BJ (cell line): ENCODE data around the gene PUS3. TPM values are rescaled to one million over a fixed set of nuclear protein-coding genes. Genes with fewer than 3 reads are reported as not detected.
"Not testable (repeated sequence)": the region's sequence is repeated elsewhere in the genome, so short reads cannot be mapped to it uniquely, and the experiment has no call there.

Experiments used
- CTCF ChIA-PET: fragments of 350-600 bp; formaldehyde crosslinking; extraction: SDS; loops from one replicate; lab custom pipeline; 2021; ENCODE audit warnings: antibody characterized with exemption, inconsistent platforms; lab: Yijun Ruan, JAX
- POLR2A ChIA-PET: fragments of 300-600 bp; sonication (Branson Sonifier 250); formaldehyde crosslinking; extraction: SDS; loops from one replicate; lab custom pipeline; 2021; ENCODE audit warnings: antibody characterized with exemption; lab: Charles Lee
- DNase-seq: peaks from one replicate; pipeline ENCODE4 v3.0.0-alpha.2; 2011; ENCODE audit warnings: low read depth
- H3K27me3 ChIP-seq: 2 replicates; pipeline ENCODE4 v1.6.0; 2011; ENCODE audit warnings: low read length; ENCODE audit not compliant: control insufficient read depth, insufficient read depth
- H3K36me3 ChIP-seq: 2 replicates; pipeline ENCODE4 v1.5.1; 2011; ENCODE audit warnings: low read length; ENCODE audit not compliant: control insufficient read depth, insufficient read depth
- H3K4me3 ChIP-seq: 2 replicates; pipeline ENCODE4 v1.5.1; 2011; ENCODE audit warnings: low read depth, mild to moderate bottlenecking, control low read depth, low read length
- CTCF ChIP-seq: IDR thresholded peaks from 2 replicates; pipeline ENCODE4 v1.5.1; 2011; ENCODE audit warnings: low read depth, mild to moderate bottlenecking, control low read depth, inconsistent platforms, low read length, moderate library complexity; ENCODE audit not compliant: insufficient read depth
- polyA plus RNA-seq: library from polyadenylated mRNA; depleted of rRNA; stranded (reverse); fragments of >200 nt; gene quantifications from 2 replicates; pipeline ENCODE4 v1.2.3, GENCODE V29; 2011; rRNA removed

Gene PUS3
- polyA plus RNA-seq, 1 experiment, result 4.1 TPM

- CTCF ChIA-PET, H3K4me3 ChIP-seq, DNase-seq, POLR2A ChIA-PET, H3K36me3 ChIP-seq, H3K27me3 ChIP-seq: not testable (repeated sequence)
Measured at GRCh38 chr11:125857670-125858069, 45.3 kb downstream of the PUS3 start.

DNA sequence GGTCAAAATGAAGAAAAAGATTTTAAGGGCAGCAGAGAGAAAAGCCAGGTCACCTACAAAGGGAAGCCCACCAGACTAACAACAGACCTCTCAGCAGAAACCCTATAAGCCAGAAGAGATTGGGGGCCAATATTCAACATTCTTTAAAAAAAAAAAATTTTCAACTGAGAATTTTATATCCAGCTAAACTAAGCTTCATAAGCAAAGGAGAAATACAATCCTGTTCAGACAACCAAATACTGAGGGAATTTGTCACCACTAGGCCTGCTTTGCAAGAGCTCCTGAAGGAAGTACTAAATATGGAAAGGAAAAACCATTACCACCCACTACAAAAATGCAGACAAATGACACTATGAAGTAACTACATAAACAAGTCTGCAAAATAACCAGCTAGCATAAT is 56.8 kb downstream of the PUS3 start:
- H3K36me3 ChIP-seq, result no peaks in the 10 kb centered on the region
- no peak for TF ChIP-seq CTCF
- ChIA-PET POLR2A (no interaction called here), CTCF (no interaction called here)
- DNase-seq, result no peak
- no peak overlapping the region for H3K4me3 ChIP-seq
- H3K27me3 ChIP-seq, result no peaks in the 10 kb centered on the region

Other genes starting within 250 kb of the PUS3 start
- 0.22 TPM in 1 of 2 replicates, not detected in the other for gene ACRV1, start 222.4 kb downstream of the PUS3 start, polyA plus RNA-seq
- not detected in 2 replicates for gene PATE1, start 156.9 kb downstream of the PUS3 start, polyA plus RNA-seq
- gene PATE2, start 124.4 kb downstream of the PUS3 start, polyA plus RNA-seq, result not detected in 2 replicates
- gene PATE3, start 115.1 kb downstream of the PUS3 start, polyA plus RNA-seq, result not detected in 2 replicates
- gene PATE4, start 69.9 kb downstream of the PUS3 start, polyA plus RNA-seq, result not detected in 2 replicates
- gene HYLS1, start 15.5 kb downstream of the PUS3 start, polyA plus RNA-seq, result 4.3 and 8.4 TPM in 2 replicates
- gene DDX25, start 1.3 kb upstream of the PUS3 start, polyA plus RNA-seq, result 0.13 TPM in 1 of 2 replicates, not detected in the other
- not detected in 2 replicates for gene VSIG10L2, start 42.8 kb upstream of the PUS3 start, polyA plus RNA-seq
- gene CDON, start 159.7 kb upstream of the PUS3 start, polyA plus RNA-seq, result 1.5 TPM in 2 replicates